Purkinje cell (primary cell): ENCODE measurements around the gene EPB41L1. TPM values are rescaled to one million over a fixed set of nuclear protein-coding genes. Genes with fewer than 3 reads are reported as not detected.

Experiments
- polyA plus RNA-seq: library from polyadenylated mRNA; unstranded; fragments of >200 nt; fragmentation: Nextera tagmentation; gene quantifications from 2 replicates; pipeline ENCODE4 v1.2.1, GENCODE V29; 2014

Gene EPB41L1
- polyA plus RNA-seq, result 10.3 and 15.2 TPM in 2 replicates

GRCh38 chr20:36154700-36155628 lies at the start of gene EPB41L1:
EPB41L1 (plus strand) TSS chr20:36154740; CDS start chr20:36173778, 19,038 bp downstream.

GRCh38 chr20:36235892-36236785 lies 81.6 kb downstream of the EPB41L1 start, which contains the start of gene AAR2:
AAR2 (plus strand) TSS chr20:36236478; CDS start chr20:36239869, 3,391 bp downstream.

Other genes with a start within 250 kb of the EPB41L1 start
- 1.2 and 1.7 TPM in 2 replicates for gene SCAND1, start 200.2 kb upstream of the EPB41L1 start, polyA plus RNA-seq
- 0.91 and 1.9 TPM in 2 replicates for gene CNBD2, start 186.2 kb upstream of the EPB41L1 start, polyA plus RNA-seq
- 6.9 and 11.1 TPM in 2 replicates for gene AAR2, start 81.7 kb downstream of the EPB41L1 start, polyA plus RNA-seq
- gene DLGAP4, start 151.6 kb downstream of the EPB41L1 start, polyA plus RNA-seq, result 10.8 and 12.8 TPM in 2 replicates